Globus pallidus (tissue), 1 donor: ENCODE measurements around the gene VEPH1.

ENCODE experiments used
- DNase-seq: peaks from one replicate; pipeline ENCODE4 v3.0.0-alpha.2; 2015; ENCODE audit warnings: low spot score

Gene VEPH1

DNA sequence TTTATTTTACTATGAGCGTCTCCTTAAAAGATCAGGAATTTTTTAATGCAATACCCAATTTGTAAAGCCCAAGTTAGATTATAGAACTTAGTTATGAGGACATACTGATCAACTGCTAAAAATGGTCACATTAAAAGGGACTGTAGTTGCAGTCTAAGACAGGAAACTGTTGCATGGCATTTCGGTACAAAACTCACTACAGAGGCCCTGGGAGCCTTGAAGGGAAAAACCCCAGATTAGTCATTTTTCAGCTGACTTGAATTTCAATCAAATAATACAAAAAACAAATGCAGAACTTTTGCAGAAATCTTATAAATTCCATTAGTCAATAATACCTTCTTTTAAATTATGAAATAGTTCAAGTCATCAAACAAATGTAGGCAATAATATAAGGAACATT is 73.5 kb downstream of the VEPH1 start:
- no peak for DNase-seq

DNA sequence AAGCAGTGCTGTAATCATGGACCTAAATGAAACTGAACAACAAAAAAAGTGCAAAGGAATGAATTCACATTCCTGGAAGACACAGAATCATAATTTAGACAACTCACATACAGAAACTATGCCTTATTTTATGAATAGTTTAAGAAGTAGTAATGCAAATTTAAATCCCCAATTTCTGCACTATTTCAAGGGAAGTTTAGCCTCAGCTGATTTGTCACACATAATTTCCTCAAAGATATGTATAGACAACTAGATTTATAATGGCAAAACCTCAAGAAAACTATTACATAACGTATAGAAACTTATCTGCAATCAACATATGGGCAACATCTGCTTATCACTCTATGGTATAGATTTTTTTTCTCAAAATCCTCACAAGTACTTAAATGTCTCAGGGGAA is 74.4 kb downstream of the VEPH1 start:
- DNase-seq: no peak

DNA sequence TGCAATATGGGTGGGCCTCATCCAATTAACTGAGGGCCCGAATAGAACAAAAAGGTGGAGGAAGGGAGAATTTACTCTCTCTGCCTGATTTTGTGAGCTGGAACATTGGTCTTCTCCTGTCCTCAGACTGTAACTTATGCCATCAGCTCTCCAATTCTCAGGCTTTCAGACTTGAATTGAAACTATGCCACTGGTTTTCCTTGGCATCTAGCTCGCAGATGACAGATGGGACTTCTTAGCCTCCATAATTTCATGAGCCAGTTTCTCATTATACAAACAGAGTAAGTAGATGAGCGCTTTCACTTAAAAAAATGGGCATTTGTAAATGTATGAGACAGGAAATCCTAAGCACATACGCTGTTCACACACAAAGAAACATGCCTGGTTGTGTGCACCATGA is 75.3 kb downstream of the VEPH1 start:
- no peak for DNase-seq

DNA sequence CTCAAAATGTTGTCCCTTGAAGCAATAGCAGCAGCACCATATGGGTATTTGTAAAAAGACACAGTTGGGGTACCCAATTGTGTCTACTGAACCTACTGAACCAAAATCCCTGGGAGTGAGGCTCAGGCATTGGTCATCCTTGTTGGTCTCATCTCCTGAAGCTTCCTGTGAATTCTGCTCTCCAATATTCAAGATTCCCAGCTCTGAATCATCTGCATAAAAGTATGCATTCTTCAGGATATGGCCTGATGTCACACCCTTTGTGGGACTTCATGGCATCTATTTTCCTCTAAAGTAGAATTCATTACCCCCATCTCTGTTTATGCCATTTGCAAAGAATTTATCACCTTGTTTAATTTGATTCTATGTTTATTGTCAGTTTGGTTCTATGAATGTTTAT is 79.9 kb downstream of the VEPH1 start:
- no peak for DNase-seq

DNA sequence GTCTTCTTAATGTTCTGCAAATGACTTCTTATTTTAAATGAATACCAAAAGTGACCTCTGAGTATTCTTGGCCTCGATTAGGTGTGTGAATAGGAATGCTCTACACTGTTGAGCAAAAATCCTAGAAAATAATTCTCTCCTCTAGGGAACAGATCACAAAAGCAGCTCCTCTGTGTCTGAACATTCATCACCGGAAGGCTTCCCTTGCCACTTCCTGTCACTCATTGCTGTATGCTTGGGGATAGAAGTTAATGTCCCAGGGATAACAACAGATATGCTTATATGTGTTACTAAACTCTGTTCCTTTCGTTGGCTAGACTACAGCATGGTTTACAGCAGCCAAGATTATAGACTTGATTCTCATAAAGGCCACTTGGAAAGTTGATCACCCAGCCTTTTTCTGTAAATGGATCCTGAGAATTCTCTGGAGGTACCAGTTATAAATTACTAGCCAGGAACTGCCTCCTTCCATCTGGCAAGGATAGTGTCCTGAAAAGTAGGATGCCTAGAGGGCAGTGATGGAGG is 82.5 kb downstream of the VEPH1 start:
- DNase-seq: no peak

DNA sequence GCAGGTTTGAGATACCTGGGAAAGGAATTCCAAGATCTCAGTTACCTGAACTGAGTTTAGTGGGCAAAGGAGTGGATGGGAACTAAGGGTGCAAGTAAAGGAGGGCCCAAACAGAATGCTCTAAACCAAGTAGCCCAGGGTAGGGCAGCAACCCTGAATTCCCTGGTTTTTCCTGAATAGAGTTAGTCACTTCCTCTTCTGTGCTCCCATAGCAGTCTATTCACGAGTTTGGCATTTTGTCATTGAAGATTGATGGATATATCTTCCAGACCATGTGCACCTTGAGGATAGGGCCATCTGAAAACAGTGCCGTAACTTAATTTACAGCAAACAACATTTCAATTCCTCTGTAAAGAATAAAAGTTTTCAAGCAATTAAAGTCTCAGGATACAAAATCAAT is 85.1 kb downstream of the VEPH1 start:
- no peak for DNase-seq

DNA sequence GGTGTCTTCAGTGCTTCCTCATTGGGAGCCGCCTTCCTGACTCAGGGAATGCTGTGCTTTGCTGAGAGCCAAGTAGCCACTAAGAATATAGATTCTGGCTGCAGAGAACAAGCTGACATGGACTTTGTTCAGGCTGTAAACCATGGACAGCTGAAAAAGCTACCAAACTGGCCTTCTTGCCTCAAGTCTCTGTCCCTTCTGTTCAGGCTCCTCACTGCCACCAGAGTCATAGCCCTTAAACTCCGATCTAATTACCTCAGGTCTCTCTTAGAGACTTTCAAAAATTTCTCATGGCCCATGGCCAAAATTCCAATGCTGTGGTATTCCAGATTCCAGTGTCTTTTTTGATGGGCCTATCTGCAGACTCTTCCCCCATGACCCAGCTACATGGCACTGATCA is 86.0 kb downstream of the VEPH1 start:
- no peak for DNase-seq

DNA sequence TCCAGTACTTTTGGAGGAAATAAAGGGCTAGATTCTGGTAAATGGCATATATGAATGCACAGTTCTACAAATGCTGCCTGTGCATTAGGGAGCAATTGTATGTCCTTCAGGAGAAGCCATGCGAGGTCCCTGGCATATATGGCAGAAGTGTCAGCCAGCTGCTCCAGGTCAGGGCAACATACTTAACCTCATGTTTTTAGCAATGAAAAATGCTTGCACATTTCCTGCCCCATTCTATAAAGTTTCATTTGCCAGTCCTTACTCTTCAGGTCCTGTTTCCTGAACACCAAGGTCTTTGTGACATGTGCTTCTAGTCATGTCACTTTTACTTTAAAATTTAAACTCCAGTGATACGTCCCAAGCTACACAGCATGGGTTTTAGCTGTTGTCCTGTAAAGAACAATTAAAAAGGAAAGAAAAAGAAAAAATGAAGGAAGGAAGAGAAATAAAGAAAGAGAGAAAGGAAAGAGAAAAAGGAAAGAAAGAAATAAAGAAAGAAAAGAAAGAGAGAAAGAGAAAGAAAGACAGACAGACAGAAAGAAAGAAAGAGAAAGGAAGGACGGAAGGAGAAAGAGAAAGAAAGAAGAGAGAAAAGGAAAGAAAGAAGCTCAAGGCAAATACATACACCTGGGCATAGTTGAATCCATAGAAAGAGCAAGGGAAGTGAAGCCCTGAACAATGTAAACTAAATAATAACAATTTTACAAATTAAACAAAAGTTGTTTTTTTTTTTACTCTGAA is 86.7 kb downstream of the VEPH1 start:
- DNase-seq: no peak

DNA sequence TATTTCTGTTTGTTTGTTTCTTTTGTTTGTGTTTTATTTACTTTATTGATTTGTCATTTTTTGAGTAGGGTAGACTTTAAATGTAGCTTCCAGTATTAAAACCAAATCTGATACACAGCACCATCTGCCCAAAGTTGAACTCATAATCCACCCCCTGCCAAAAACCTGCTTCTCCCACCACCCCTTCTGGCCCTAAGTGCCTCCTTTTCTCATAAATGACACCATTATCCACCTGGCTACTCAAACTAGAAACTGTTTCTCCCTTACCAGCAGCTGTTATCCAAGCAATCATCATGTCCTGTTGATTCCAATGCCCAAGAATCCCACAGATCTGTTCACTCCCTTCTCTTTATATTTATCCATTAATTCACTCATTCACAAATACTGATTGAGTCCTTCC is 88.4 kb downstream of the VEPH1 start:
- no peak for DNase-seq

DNA sequence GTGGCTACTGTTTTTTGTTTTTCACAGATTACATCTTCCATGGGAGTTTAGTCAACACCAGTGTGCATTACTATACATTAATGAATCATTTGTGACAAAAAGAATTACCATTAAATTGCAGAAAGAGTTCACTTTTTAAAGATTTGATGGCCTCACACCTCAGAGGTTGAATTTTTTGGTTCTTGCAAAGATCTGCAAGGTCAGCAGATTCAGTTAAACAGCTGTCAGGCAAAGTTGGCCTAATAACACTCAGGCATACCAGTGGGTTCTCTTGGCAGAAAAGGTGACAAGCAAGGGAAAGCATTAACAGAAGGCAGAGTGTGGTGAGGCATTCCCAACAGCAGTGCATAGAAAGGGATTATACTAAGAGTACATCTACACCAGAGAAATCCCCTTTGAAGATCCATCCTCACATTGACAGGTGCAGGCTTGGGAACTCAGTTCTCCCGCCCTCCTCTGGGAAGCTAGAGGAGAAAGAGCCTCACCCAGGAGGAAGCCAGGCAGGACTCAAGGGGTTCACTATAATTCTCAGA is 90.8 kb downstream of the VEPH1 start:
- DNase-seq: no peak

DNA sequence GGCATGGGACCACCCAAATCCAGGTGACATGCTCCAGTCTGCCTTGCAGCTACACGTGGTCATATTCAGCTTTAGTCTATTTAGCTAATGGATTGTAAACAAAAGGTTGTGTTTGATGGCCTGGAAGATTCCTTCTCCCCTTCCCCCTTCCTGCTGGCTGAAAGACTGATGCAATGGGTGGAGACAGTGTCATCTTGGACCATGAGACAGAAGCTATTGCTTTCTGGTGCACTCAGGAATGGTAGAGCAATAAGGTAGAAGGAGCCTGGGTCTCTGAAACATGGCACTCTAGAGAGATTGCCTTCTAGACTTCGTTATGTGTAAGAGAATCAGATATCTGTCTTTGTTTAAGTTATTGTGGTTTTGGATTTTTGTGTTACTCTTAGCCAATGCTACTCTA is 92.3 kb downstream of the VEPH1 start:
- no peak for DNase-seq

DNA sequence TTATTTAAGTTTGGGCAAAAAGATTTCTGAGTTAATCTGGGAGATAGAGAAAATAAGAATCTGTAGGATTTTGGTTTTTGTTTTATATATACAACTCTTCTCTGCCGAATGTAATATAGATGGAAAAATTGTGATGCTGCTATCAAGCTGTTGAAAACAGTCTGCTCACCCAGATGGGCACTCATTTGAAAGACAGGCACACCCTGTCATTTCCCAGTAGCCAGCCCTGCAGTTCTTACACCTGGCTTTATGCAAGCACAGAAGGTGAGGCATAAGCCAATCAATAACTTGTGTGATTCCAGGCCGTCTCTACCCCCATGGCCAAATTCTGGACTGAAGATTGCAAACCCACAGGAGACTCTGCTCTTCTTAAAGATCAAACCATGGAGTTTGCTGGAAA is 93.7 kb downstream of the VEPH1 start:
- no peak for DNase-seq

DNA sequence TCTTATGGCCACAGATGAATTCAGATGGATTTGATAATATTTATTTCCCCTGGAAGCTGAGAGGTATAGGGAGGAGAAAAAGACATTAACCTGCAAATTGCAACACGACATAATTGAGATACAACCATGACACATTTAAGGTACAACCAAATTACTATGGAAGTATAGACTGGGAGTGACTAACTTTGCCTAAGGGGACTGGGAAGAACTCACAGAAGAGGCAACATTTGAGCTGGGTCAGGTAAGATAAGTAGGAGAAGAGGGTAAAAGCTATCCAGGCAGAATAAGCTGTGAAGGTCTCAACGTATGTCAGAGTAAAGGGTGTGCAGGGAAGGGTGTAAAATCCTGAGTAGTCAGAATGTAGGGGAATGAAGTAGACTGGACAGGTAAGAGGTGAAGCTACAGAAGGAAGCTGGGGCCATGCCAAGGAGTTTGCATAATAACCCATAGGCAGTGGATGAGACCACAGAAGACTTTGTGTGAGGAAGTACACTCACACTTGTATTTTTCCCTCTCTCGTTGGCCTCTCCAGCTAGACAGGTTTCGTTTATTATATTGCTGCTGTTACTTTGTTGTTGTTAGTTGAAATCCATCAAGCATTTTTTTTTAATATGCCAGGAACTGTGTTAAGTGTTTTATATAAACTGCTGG is 94.6 kb downstream of the VEPH1 start:
- no peak for DNase-seq

DNA sequence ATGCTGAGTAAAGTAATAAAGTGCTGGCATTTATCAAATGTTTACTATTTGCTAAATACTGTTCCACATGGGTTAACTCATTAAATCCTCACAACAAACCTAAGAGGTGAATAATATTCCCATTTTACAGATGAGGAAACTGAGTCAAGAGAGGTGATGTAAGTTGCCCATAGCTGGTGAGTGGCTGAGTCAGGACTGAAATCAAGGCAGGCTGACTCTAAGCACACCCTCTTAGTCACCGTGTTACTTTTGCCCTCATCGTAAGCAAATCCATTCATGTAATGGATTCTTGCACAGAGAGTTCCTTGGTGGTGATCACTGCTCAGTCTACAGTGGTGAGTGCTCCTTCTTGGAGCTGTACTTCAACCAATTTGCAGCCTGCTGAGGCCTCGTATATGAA is 95.4 kb downstream of the VEPH1 start:
- no peak for DNase-seq

DNA sequence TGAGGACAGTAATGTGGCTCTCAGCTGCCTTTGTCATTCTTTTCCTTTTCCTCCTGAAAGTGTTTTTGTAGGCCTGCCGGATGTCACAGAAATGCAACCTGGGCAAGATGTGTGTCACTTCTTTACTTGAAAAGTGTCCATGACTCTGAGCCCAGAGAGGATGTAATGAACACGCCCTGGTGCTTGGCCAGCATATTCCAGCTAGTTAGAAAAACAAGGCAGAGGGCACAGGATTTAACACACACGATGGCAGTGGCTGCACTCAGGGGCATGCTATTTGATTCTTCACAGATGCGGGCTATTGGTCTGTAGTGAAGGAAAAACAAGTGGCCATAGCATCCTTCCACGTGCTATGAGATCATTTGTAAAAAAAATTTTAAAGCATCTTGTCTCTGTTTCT is 96.8 kb downstream of the VEPH1 start:
- DNase-seq: no peak

DNA sequence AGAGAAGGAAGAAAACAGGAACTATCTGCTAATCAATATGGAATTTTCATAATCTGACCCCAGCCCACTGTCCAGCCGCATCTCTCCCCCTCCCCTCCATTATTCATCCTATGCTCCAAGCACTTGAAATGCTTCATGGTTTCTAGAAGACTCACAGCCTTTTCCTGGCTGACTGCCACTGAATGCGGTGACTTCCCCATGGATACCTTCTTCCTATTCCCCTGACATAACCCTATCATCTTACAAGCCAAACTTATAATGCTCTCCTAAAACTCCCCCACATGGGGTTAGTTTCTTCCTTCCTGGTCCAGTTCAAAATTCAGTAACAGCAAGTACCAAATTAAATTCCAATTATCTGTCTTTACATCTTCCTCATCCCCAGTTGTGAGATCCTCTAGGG is 97.8 kb downstream of the VEPH1 start:
- no peak for DNase-seq

DNA sequence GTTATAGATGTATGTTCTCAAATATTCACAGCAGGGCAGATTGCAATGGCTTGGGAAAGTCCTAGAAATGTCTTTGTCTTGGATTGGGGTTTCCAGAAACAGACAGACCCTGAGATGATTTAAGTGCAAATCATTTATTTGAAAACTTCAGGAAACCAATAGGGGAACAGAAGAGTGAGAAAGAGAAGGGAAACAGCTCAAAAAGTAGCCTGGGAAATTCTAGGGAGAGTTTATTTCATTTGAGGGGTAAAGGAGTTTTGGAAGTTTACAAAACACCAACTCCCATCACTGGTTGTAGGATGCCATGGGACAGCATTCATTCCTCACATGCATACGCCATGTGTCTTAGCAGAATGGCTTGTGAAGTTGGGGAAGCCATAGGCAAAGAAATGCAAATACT is 98.8 kb downstream of the VEPH1 start:
- DNase-seq: no peak

DNA sequence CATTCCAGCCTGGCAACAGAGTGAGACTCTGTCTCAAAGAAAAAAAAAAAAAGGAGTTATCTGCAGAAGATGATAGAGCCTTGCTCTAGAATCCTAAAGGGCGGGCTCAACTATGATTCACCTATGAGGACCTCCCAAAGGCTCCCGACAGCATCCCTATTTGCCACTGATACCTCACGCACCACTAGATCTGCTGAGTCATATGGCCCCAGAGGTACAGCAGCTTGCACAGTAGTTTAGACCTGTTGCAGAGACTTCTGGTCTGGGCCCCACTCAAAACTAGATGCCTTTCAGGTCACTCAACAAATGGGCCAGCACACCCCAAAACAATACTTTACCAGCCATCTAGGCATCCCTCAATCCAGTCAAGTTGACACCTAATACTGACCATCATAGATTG is 104.6 kb downstream of the VEPH1 start:
- no peak for DNase-seq

DNA sequence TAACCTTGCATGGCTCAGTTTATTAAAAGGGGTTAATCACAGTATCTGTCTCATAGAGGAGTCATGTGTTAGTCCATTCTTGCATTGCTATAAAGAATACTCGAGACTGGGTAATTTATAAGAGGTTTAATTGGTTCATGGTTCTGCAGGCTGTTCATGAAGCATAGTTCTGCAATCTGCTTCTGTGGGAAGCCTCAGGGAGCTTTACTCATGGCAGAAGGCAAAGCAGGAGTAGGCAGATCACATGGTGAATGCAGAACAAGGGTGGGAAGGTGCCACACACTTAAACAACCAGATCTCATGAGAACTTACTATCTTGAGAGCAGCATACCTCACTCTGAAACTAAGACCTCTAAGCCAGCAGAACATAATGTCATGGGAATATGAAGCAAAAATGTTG is 108.8 kb downstream of the VEPH1 start:
- DNase-seq: no peak

DNA sequence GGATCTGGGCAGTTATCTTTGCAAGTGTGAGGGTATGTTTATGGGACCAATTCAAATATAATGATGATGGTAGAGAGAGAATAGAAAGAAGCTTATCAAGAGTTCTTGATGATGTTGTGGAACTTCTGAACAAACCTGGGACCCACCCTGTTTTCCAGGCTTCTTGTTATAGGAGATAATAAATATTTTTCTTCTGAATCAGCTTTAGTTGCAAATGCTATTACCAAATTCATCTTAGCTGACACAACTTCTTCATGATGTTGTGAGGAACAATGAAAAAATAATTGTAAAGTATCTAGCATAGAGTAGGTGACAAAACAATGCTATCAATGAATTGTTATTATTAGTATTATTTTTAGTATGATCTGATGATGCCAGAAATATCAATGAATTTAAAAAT is 110.1 kb downstream of the VEPH1 start:
- no peak for DNase-seq

DNA sequence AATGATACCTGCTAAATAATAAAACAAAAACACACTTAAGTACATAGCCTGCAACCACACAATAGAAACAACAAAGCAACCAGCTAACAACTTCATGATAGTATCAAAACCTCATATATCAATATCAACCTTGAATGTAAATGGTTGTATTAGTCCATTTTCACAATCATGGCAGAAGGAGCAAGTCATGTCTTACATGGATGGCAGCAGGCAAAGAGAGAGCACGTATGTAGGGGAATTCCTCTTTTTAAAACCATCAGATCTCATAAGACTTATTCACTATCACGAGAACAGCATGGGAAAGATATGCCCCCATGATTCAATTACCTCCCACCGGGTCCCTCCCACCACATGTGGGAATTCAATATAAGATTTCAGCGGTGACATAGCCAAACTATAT is 111.1 kb downstream of the VEPH1 start:
- DNase-seq: no peak

DNA sequence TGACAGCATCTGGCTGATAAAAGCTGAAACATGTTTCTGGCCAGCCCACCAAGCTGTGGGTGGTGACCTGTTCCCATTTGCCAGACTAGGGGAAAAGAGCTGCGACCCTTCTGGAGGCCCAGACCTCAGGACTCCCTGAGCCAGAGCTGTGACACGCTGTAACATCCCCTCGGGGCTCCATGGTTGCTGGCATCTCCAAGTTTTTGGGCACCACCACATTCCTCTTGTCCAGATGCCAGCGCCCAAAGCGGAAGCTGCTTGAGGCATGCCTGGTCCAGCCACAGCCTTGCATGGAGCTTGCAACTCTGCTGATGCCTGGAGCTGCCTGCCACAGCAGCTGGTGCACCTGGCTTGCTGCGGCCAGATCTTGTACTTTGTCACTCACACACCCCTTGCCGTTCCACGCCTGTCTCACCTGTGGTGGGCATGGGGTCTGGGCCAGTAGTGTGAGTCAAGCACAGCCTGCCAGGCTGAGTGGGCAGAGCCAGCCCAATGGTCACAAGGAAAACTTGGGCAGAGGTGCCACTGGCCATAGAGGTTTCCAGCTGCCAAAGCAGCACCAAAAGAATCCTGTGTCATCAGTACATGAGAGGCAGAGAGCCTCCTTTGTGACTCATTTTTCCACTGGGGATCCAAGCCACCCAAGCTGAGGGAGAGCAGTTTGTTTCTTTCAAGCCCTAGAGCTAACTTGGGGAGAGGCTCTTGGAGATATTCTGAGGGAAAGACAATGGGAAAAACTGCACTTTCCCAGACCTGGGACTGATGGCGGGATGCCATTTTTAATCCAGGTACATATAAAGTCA is 112.3 kb downstream of the VEPH1 start:
- DNase-seq: no peak

DNA sequence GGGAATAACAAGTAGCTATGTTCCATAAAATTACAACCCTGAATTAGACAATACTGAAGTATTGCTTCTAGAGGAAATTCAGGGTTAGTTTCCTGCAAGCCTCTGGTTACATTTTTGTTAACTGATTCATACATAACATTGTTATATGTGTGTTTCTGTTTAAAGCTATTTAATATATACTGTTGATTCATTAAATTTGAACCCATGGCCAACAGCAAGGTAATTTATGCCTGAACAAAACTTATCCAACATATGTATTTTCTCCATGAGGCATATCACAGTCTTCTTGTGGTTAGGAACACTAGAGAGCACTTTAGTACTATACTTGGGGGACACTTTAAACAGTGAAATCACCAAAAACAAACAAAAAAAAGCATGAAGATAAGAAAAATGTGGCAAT is 114.2 kb downstream of the VEPH1 start:
- no peak for DNase-seq
